ENCODE results near the gene LDB2. TPM values are rescaled to one million over a fixed set of nuclear protein-coding genes. Genes with fewer than 3 reads are reported as not detected.

The LDB2 gene
- total and polyA plus RNA-seq, 2 of the 8 experiments (the other 6 are each of a cell fraction or from before 2014, with no cell fraction given), result 57.0 to 140 TPM

DNA sequence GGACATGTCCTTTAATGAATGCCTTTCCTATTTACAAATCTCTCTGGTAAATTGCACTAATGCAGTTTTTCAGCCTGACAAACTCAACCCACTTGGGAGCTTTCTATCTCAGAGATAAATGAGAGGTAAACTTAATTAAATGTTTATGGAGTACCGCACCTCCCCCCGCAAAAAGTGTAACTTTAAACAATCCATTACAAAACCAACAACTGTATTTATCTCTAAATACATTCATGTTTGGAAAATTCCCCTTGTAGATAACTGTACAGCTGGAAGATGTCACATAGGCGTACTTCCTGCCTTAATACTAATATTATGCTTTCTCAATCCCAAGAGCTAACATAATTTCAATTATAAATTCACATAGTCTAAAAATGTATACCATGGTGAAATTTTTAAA, 215.5 kb downstream of the LDB2 start (continued):
- TF ChIP-seq RNF2 (IDR thresholded peaks at IDR 0.05; ENCODE audit: borderline replicate concordance, low read depth, low read length, missing control alignments, poor library complexity, severe bottlenecking), result no peak

Measured in H1 (cell line).